GM20431 (cell line): Measurements from ENCODE around the gene PDK2.

Experiments
- in situ Hi-C: fragments of 300-500 bp; cut with MseI, MboI; formaldehyde crosslinking; loops from one replicate; pipeline ENCODE4 v1.15.0; 2020; ENCODE audit warnings: low sequenced_read_pairs; ENCODE audit not compliant: unreplicated experiment

PDK2 gene

GRCh38 chr17:50144845-50145531 is 49.8 kb downstream of the PDK2 start:
- in situ Hi-C loops = no loop called here

- in situ Hi-C loops = no loop called here
These were observed 50.5 kb downstream of the PDK2 start for GRCh38 chr17:50145532-50146229.

GRCh38 chr17:50146230-50146926 is 51.2 kb downstream of the PDK2 start:
- in situ Hi-C loops = no loop called here

GRCh38 chr17:50146927-50147665 is 51.9 kb downstream of the PDK2 start:
- in situ Hi-C loops = no loop called here

GRCh38 chr17:50147841-50148225 is 52.7 kb downstream of the PDK2 start:
- in situ Hi-C loops = no loop called here

GRCh38 chr17:50148226-50149090 is 53.3 kb downstream of the PDK2 start:
- in situ Hi-C loops = no loop called here

- in situ Hi-C loops = no loop called here
These were observed 53.9 kb downstream of the PDK2 start for GRCh38 chr17:50149091-50149416.

- in situ Hi-C loops = no loop called here
These were observed 54.5 kb downstream of the PDK2 start for GRCh38 chr17:50149417-50150353.

- in situ Hi-C loops = no loop called here
These were observed 55.3 kb downstream of the PDK2 start, which contains the start of gene PPP1R9B for GRCh38 chr17:50150354-50151040. TSS of gene PPP1R9B (minus strand) at chr17:50150677. CDS start at chr17:50150513, 164 bp downstream.

- in situ Hi-C loops = no loop called here
These were observed 56.1 kb downstream of the PDK2 start for GRCh38 chr17:50151041-50151936.

GRCh38 chr17:50151937-50152547 is 56.9 kb downstream of the PDK2 start:
- in situ Hi-C loops = no loop called here

- in situ Hi-C loops = no loop called here
These were observed 57.6 kb downstream of the PDK2 start for GRCh38 chr17:50152736-50153135.

GRCh38 chr17:50153650-50154575 is 58.8 kb downstream of the PDK2 start:
- in situ Hi-C loops = no loop called here

- in situ Hi-C loops = no loop called here
These were observed 59.5 kb downstream of the PDK2 start for GRCh38 chr17:50154604-50155003.

GRCh38 chr17:50155115-50155819 is 60.1 kb downstream of the PDK2 start:
- in situ Hi-C loops = no loop called here
